GM19193 (cell line): ENCODE measurements around the gene APP.

Experiments used
- POLR2A ChIP-seq: IDR thresholded peaks from 4 replicates; pipeline ENCODE4 v1.6.1; 2011; ENCODE audit not compliant: insufficient read depth, insufficient read length; ENCODE audit errors: extremely low read depth

APP gene

DNA sequence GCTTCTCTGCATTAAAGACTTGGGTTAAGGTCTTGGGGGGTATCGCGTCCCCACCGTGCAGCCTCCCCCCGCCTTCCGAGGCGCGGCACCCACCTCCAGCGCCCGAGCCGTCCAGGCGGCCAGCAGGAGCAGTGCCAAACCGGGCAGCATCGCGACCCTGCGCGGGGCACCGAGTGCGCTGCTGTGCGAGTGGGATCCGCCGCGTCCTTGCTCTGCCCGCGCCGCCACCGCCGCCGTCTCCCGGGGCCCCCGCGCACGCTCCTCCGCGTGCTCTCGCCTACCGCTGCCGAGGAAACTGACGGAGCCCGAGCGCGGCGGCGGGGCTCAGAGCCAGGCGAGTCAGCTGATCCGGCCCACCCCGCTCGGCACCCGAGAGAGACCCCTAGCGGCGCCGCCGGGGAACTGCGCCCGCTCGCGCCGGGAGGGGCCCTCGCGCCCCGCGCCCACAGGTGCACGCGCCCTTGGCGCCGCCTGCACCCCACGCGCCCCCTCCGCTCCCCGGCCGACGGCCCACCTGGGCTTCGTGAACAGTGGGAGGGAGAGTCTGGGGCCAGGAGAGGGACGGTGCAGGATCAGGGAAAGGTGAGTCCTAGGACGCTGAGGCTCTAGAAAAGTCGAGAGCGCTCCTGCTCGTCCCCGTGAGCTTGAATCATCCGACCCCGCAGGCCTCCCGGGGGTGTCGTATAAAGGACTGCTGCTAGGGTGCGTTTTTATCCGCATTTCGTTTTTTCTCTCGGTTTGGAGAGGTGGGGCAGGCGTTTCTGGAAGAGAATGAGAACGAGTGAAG lies at the start of gene APP:
Gene APP (minus strand): TSS at position 300 of the 787 bp plus-strand sequence. CDS start 150 bp downstream, at position 150.
- peak; percentile 66 for TF ChIP-seq POLR2A

DNA sequence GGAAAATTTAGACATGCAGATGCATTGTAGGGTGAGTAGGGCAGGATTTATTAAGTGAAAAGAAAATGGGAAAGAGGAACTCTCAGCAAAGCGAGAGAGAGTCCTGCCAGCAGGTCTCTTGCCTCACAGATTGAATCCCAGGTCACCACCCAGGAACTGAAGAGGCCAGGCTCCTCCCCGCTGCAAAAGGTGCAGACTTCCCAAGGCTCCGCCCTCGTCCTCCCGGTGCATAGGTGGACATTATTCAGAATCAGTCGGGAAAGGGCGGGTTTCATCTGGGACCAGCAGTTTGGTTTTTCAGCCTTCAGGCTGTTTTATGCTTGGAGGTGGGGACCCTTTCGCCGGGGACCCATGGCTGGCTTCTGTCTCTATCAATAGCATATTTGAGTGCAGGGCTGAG lies 41.6 kb upstream of the APP start:
- no peak for TF ChIP-seq POLR2A

DNA sequence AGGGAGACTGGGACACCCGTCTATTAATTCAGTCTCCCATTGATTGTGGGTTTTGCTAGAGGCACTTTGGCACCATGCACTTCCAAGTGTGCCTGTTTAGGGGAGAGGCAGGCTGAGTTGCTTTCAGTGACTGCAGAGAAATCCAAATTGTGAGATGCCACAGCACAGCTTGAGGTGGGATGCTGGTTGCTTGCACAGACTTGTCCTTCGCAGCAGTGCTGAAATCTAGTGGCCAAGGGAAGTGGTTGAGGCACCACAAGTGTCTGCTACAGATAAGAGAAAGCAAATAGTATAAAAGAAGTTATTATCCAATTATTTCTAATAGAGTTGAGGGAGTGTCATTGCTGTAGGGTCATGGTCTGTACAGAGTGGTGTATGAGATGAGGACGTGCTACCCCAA lies 40.0 kb upstream of the APP start:
- no peak for TF ChIP-seq POLR2A

DNA sequence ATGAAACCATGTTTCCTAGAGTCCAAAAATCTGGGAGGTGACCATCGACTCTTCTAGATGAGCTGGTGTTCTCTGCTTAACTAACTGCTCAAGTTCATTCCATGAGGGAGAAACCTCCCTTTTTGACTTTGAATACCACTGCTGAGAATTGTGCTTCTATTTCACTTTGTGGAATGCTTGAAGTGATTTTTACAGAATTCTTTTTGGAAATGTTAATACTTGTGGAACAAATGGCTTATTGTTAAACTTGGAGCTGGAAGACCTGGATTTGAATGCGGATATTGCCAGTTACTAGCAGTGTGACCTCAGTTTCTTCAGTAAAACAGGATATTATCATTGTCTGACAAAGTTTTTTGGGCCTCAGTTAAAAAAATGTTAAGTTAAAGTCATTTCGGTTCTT lies 36.5 kb upstream of the APP start:
- TF ChIP-seq POLR2A: no peak

DNA sequence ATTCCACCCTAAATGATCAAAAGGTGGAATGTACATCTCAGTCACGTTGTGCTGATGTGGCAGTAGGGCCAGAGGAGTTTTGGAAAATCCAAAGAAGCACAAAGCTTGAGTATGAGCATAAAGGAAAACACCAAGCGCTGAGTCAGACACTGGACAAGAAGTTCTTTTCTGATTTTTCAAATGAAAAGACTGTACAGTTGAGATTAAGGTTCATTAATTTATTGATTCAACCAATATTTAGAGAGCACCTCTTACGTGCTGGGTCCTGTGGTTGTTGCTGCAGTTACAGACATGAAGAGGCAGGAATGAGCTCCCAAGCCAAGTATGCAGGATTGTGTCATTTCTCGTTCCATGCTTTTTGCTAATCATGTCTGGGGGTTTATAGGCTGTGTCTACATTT lies 28.9 kb upstream of the APP start:
- no peak for TF ChIP-seq POLR2A

DNA sequence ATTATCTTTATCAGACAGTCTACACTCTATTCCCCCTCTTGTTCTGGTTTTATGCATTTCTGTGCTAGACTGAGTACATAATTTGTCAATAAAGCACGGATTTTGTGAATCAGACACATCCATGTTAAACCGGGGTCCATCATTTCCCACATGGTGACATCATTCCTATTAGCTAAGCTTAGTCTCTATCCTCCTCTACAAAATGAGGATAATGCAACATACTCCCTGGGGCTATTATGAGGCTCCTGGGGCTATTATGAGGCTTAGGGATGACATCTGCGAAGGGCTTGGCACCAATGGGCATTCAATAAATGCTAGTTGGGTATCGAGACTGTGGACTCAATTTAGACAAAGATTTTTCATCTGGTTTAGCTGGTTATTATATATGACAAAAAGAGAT lies 25.1 kb upstream of the APP start:
- no peak for TF ChIP-seq POLR2A

DNA sequence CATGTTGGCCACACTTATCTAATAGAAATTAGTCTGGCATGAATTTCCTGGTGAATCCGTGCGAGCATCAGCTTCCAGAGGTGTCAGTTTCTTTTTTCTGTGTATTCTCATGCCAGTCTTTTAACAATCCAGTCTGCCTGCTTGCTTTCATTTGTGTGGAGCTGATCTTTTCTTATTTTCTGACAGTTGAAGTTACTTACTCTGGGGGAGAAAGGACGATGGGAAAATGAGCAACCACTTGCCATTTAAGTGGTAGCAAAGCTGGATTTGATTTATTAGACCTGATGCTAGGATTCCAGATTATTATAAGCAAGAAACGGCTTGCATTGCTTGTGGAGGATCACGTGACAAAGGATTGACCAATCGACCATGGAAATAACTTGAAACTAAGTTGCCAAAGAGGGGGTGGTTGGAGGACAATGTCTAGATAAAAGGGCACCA lies 24.3 kb upstream of the APP start:
- TF ChIP-seq POLR2A: no peak

DNA sequence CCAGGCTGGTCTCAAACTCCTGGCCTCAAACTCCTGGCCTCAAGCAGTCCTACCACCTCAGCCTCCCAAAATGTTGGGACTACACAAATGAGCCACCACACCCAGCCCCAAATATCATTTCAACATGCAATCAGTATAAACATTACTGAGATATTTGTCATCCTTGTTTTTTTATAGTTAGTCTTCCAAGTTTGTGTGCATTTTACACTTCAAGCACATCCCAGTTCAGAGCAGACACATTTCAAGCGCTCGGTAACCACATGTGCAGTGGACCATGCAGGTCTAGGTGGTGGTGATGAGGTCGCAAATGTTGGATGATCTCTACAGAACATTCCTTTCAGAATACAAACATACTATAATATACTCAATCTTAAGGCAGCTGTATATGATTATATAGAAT lies 23.8 kb upstream of the APP start:
- TF ChIP-seq POLR2A: no peak

DNA sequence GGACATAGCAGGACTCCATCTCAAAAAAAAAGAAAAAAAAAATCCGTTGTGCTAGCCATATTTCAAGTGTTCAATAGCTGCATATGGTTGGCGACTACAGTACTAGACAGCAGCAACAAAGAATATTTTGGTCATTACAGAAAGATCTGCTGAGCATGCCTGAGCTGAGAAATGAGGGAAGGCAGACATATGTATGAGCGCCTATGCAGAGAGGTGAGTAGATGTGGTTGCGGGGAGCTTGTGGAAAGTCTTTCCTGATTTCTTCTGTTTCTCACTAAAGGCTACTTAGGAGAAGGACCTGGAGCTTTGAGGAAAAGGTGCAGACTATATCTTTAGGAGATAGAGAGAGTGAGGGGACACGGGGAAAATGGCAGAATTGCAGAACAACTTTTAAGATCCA lies 21.0 kb upstream of the APP start:
- TF ChIP-seq POLR2A: no peak

DNA sequence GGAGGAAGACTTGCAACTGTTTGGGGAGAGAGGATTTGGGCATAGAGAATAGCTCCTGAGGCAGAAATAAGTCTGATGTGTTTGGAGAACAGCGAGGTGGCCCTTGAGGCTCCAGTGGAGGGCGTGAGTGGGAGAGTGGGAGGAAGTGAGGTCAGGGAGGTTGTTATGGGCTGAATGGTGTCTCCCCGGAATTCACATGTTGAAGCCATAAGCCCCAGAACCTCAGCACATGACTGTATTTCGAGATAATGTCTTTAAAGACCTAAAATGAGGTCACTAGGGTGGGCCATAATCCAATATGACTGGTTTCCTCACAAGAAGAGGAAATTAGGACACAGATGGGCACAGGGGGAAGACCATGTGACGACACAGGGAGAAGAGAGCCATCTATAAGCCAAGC lies 17.9 kb upstream of the APP start:
- no peak for TF ChIP-seq POLR2A

DNA sequence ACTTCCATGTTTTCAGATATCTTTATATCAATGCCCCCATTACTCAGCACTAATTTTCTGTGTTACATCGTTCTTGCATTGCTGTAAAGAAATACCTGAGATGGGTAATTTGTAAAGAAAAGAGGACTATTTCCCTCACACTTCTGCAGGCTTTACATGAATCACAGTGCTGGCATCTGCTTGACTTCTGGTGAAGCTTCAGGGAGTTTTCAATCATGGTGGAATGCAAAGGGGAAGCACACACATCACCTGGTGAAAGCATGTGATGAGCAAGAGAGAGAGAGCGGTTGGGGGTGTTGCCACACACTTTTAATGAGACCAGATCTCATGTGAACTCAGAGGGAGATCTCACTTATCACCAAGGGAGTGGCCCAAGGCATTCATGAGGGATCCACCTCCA lies 14.9 kb upstream of the APP start:
- TF ChIP-seq POLR2A: no peak

DNA sequence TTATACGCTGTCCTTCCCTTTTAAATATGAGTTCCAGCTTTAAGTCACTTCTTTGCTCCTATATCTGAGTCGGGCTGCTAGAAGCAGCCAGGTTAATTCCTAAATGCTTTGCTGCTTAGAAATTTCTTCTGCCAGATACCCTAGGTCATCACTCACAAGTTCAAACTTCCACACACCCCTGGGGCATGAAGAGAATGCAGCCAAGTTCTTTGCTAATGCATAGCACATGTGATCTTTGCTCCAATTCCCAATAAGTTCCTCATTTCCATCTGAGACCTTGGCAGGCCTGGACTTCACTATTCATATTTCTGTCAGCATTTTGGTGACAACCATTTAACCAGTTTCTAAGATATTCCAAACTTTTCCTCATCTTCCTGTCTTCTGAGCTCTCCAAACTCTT lies 14.5 kb upstream of the APP start:
- no peak for TF ChIP-seq POLR2A

DNA sequence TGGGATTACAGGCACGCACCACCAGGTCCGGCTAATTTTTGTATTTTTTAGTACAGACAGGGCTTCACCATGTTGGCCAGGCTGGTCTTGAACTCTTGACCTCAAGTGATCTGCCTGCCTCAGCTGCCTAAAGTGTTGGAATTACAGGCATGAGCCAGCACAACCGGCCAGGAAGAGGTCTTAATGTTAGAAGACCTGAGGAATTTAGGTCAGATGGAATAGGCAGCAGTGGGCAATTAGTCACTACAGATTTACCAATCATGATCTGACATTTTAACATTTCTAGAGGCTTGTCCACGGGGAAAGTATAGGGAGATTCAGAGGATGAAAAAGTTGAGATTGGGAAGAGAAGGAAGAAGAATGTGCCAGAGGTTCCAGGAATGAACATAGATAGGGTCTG lies 8.9 kb upstream of the APP start:
- no peak for TF ChIP-seq POLR2A

DNA sequence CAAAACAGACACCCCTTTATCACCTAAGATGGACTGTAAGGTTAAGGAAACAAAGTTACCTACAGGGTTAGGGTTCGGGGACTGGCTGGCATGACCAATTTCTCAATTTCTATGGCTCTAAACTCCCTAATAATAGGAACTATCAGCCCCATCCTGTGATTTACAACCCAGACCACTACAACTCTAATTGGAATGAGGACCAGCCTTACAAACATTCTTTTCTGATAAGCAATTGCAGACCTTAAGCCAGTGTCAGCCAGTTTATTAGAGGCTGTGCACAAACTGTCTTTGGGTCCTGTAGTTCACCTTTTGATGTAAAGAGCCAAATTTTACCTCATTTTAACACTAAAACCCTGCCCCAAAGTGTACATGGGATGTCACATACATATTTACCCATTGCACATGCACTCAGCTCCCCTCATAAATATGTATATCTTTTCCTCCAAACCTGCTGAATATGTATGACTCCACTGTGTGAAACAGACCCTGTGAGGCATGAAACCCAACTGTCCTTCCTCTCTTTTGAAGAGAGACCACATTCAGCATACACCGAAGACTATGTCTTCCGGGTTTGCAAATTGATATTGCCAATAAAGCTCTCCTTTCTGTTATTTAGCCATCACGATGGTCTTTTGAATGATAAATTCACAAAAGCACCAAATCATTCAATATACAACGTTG lies 7.3 kb upstream of the APP start:
- TF ChIP-seq POLR2A: no peak

DNA sequence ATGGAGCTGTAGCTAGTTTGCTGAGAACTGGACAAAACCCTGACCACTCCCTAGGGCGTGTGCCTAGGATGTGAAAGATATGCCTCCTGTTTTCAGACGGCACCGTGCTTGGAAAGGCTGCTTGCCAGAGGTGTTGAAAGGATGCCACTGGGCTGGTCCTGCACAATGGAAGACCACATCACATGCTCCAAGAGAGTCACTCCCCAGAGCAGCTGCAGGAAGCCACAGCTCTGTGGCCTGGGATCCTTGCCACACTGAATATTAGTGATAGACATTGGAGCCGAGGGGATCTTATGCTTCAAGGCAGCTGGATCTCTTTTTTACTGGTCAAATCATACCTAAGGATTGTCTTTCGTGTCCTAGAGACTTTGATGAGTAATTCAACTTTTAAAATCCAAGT lies 6.6 kb upstream of the APP start:
- TF ChIP-seq POLR2A: no peak

DNA sequence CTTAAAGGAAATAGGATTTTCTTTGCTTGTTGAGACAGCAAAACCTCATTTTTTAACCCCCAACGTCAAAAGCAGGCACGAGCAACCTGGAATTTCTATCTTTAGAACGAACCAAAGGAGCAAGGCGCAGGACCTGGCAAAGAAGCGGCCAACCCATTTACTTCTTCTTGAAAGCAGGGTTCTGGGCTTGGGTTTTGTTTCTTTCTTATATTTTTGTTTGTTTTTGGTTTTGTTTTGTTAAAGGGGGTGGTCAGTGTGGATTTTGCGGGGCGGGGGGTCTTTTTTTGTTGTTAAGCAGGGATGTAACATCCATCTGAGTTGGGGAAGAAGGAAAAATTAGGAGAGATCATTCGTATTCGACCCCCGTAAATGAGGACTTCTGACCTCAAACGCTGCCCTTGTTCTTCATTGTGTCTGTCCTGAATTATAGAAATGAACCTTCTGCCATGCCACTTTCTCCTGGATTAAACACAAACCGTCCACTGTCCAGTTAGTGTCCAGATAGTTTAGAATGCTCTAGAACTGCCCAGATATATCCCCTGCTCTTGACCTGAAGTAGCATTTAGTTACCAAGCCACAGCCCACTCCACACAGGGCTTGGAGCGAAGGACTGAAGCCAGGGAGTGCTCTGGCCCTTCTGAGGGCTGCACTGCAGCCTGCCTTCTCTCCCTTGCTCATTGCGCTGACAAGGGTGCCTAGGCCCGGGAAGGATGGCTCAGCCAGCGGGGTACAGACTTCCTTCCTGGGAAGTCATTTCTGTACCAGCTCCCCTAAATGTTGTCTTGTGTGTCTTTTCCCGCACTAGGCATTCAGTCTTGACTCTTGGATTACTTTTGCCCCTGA lies 909 bp upstream of the APP start:
- no peak for TF ChIP-seq POLR2A
